D341Med (cell line): ENCODE results near the gene LPP.

Experiments used
- DNase-seq: peaks from one replicate; pipeline ENCODE4 v3.0.0; 2012; ENCODE audit warnings: low spot score

Gene LPP

GRCh38 chr3:188814581-188814980 lies 660.6 kb downstream of the LPP start:
- DNase-seq = no peak

GRCh38 chr3:188817103-188817934 lies 663.4 kb downstream of the LPP start:
- no peak for DNase-seq

- DNase-seq = no peak
Measured at GRCh38 chr3:188817935-188818269, 663.9 kb downstream of the LPP start.

- no peak for DNase-seq
Measured at GRCh38 chr3:188818282-188818681, 664.3 kb downstream of the LPP start.

GRCh38 chr3:188819939-188820338 lies 666.0 kb downstream of the LPP start:
- DNase-seq = no peak

- no peak for DNase-seq
Measured at GRCh38 chr3:188822004-188822403, 668.0 kb downstream of the LPP start.

- no peak for DNase-seq
Measured at GRCh38 chr3:188822411-188822810, 668.5 kb downstream of the LPP start.

GRCh38 chr3:188824566-188824965 lies 670.6 kb downstream of the LPP start:
- DNase-seq = no peak

GRCh38 chr3:188825901-188826300 lies 671.9 kb downstream of the LPP start:
- DNase-seq = no peak

- DNase-seq = no peak
Measured at GRCh38 chr3:188826574-188826973, 672.6 kb downstream of the LPP start.

GRCh38 chr3:188827103-188827502 lies 673.1 kb downstream of the LPP start:
- no peak for DNase-seq

- no peak for DNase-seq
Measured at GRCh38 chr3:188827576-188827975, 673.6 kb downstream of the LPP start.

- DNase-seq = no peak
Measured at GRCh38 chr3:188829130-188829529, 675.2 kb downstream of the LPP start.

GRCh38 chr3:188829576-188829975 lies 675.6 kb downstream of the LPP start:
- no peak for DNase-seq

- DNase-seq = no peak
Measured at GRCh38 chr3:188830893-188831292, 676.9 kb downstream of the LPP start.

GRCh38 chr3:188832146-188832545 lies 678.2 kb downstream of the LPP start:
- DNase-seq = no peak

- DNase-seq = no peak
Measured at GRCh38 chr3:188832961-188833721, 679.2 kb downstream of the LPP start.

GRCh38 chr3:188834349-188834748 lies 680.4 kb downstream of the LPP start:
- DNase-seq = no peak

GRCh38 chr3:188839187-188839695 lies 685.3 kb downstream of the LPP start:
- no peak for DNase-seq

GRCh38 chr3:188840290-188840689 lies 686.3 kb downstream of the LPP start:
- DNase-seq = no peak

- no peak for DNase-seq
Measured at GRCh38 chr3:188841906-188842305, 687.9 kb downstream of the LPP start.

- DNase-seq = no peak
Measured at GRCh38 chr3:188842639-188843038, 688.7 kb downstream of the LPP start.

- no peak for DNase-seq
Measured at GRCh38 chr3:188844096-188844495, 690.1 kb downstream of the LPP start.
